HL-60/S4 treated with phorbol 12-myristate 13-acetate at 8.2 ng/mL for 4 days and 3 days (cell line): ENCODE data around the gene TRRAP.

ENCODE experiments used
- in situ Hi-C: fragments of 300-500 bp; cut with MboI; formaldehyde crosslinking; loops from 2 replicates; pipeline ENCODE4 v1.15.0; 2022; ENCODE audit warnings: low sequenced_read_pairs

Gene TRRAP

GRCh38 chr7:99002148-99002826 is 124.0 kb downstream of the TRRAP start:
- in situ Hi-C loops, result no loop called here

DNA sequence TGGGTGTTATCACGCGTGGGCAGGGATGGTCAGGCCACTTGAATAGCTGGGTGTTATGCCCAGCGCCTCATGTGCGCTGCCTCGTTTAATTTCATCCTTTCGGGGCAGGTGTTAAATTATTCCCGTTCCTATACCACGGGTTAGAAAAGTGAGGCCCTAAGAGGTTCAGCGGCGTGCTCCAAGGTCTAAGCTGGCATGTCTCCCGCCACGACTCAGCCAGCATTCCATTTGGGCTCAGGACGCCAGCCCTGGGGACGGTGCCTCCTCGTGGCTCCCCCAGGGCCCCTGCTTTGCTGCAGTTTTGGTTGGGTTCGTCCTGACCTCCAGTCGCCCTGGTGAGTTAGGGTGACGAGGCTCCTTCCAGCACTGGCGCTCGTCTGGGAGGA is 124.5 kb downstream of the TRRAP start:
- in situ Hi-C loops, result no loop called here

DNA sequence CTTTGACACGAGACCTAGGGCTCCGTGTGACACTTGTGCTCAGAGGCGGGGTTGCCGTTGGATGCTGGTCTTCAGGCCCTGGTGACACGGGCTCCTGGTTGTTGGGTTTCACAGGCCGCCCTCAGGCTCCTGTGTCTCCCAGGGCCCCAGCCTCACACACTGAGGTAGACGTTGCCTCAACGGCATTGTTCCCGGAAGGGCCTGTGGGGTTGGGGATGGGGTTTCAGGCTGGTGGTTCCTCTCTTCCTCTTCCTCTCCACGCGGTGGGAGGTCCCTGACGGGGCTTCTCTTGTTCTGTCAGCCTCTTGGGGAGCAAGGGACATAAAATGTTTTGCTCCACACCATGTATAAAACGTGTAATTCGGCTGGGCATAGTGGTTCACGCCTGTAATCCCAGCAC is 125.1 kb downstream of the TRRAP start:
- in situ Hi-C loops, result no loop called here

DNA sequence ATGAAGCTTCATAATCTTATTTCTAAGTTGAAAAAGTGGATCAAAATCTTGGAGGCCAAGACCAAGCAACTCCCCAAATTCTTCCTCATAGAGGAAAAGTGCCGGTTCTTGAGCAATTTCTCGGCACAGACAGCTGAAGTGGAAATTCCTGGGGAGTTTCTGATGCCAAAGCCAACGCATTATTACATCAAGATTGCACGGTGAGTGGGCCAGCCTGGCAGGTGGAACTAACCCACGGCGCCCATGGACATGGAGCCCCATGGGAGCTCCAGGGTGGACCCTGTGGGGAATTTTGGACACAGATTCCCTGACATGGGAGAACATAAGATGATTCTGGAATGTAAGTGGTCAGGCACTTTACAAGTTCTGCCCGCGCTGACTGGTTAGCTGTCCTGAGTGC is 125.9 kb downstream of the TRRAP start:
- in situ Hi-C loops, result no loop called here

- in situ Hi-C loops, result no loop called here
Observed at GRCh38 chr7:99004781-99005500, 126.6 kb downstream of the TRRAP start.

DNA sequence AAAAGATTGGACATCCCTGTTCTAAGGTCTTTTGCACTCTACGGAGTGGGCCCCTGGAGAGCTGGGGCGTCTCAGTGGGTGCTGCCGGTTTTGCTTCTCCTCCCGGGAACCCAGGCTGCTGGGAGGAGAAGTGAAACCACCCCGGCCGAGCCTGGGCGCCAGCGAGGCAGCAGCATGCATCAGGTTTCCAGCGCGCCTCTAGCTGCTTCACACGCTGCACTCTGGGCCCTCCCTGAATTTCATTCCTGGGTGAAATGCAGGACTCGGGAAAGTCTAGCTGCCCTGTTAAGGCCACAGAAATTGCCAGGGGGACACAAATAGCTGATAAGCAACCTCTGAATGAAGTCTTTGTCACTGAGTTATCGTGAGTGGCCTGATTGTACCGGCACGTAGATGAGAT is 127.4 kb downstream of the TRRAP start:
- in situ Hi-C loops, result no loop called here

GRCh38 chr7:99006739-99007424 is 128.6 kb downstream of the TRRAP start:
- in situ Hi-C loops, result no loop called here

DNA sequence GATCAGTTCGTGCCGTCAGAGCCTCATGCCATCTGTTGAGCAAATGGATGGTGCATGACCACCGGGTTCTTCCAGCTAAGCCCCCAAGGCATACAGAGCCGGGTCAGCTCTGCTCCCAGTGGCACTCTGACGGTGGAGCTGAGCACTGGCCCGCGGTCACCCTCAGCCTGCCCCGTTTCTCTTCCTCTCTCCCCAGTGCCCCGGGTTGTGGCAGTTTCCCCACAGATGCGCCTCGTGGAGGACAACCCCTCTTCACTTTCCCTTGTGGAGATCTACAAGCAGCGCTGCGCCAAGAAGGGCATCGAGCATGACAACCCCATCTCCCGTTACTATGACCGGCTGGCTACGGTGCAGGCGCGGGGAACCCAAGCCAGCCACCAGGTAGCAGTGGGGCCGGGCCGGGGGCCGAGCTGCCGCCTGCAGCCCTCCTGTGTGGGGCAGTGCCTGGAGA is 129.9 kb downstream of the TRRAP start:
- in situ Hi-C loops, result no loop called here

GRCh38 chr7:99008921-99009530 is 130.7 kb downstream of the TRRAP start:
- in situ Hi-C loops, result no loop called here

DNA sequence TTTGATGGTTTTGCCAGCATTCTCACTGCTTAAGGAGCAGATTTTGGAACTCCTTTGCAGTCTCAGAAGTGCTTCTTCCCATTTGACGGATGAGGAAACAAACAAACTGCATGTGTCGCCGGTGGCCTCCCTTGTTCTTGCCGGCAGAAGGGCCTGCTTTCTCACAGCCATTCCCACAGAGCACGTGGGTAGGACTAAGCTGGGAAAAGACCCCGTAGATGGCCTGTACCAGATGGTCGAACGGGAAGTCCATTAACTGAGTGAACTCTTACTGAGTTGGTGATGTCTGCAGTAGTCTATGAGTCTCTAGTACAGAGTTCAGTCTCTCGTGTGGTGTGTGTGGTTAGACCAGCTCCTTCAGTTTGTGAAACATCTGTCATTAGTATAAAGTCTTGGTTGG is 131.9 kb downstream of the TRRAP start:
- in situ Hi-C loops, result no loop called here

GRCh38 chr7:99011341-99011705 is 133.0 kb downstream of the TRRAP start:
- in situ Hi-C loops, result no loop called here

- in situ Hi-C loops, result no loop called here
Observed at GRCh38 chr7:99011706-99012404, 133.5 kb downstream of the TRRAP start.

DNA sequence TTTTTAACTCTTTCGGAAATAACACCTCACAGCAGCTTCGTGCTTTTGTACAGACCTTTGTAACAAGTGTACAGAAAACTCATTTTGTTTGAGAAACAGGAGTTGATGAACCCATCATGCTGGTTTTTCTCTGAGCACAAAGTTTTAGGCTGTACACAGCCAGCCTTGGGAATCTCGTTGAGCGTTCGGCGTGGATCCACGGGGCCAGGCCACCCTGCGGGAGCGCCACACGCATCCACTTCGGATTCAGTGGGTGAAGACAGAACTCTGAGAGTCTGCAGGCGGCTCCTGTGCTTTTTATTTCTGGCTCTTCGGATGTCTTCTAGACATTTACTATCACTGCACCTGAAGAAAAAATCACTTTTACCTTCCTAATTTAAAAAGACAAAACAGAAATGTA is 134.4 kb downstream of the TRRAP start:
- in situ Hi-C loops, result no loop called here

GRCh38 chr7:99013266-99014112 is 135.2 kb downstream of the TRRAP start:
- in situ Hi-C loops, result no loop called here

DNA sequence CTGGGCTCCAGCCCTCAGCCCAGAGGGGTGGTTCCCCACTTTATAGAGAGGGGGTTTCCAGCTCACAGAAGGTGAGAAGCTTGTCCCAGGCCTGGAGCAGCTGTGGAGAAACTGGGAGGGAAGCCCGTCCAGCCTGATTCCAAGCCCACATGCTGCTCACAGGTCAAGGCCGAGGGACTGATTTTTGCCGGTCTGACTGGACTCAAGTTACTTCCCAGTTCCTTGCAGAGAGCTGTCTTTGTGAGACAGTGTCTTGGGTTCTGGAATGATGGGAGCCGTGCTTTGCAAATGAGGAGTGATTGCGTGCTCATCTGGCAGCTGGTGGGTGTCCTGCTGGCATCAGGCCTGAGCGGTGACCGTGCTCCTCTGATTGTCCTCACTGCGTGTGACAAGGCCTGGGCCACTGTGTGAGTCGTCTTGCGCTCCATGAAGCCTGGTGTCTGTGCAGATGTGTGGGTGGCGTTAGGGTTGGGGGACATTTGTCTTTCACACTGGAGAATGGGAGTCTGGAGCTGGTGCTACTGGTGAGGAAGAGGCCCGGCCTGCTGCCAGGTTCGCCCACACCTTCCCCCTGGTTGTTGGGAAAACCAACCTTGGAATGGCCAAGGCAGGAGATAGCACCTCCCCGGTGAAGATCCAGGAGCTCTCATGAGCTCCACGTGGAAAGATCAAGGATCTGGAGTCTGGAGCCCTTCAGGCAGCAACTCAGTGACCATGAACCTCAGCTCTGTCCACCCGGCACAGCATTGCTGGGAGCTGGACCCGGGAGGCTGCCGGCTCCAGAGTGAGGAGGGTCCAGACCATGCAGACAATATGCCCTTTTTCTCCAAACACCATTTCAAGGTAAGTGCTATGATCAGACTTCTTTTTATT is 136.0 kb downstream of the TRRAP start:
- in situ Hi-C loops, result no loop called here

DNA sequence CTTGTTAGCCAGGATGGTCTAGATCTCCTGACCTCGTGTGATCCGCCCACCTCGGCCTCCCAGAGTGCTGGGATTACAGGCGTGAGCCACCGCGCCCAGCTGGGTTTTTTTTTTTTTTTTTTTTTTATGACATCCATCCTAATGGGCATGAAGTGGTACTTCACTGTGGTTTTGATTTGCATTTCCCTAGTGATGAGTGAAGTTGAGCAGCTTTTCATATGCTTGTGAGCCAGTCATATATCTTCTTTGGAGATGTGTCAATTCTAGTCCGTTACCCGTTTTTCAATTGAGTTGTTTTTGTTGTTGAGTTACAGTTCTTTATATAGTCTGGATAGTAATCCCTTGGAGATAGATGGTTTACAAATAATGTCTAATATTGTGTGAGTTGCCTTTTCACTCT is 137.9 kb downstream of the TRRAP start:
- in situ Hi-C loops, result no loop called here

DNA sequence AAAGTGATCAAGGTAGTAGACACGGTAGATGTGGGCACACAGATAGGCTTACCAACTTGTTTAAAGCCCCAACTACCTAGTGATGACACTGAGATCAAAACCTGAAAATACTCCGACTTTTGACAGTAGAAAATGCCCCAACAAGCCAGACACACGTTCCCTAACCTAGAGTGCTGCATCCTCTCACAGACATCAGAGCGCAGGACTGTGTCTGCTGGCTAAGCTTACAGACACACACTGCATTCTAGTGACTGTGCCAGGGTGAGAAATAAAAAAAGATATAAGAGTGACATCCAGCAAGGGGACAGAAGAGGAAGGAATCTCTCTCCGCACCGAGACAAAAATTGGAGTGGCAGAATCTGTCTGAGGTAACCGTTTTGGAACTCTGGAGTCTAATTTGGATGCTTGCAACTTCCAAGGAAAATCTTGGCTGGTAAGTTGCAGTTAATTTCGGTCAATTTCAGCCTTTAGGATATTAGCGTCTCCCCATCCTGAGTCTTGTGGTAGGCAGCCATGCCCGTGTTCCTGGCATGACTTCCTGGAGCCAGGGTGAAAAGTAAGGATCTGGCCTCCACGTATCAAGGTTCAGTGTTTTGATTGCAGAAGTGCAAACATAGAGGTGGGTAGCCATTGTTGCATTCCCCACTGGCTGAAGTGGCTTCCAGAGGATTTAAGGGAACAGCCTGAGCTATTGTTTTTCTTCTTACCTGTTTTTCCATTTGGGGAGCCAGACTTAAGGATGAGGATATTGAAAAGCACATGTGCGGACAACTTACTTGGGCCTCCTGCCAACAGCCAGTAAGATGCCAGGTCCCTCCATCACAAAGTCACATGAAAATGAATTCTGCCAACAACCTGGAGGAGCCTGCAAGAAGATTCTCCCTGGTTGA is 141.4 kb downstream of the TRRAP start:
- in situ Hi-C loops, result no loop called here

GRCh38 chr7:99020413-99020715 is 142.0 kb downstream of the TRRAP start:
- in situ Hi-C loops, result no loop called here
